Ovary (tissue), 3 donors: ENCODE measurements around the gene SNX5.

Experiments used
- CTCF ChIP-seq, 3 donors: fragments of 450-650 bp in 2 of 3; fragments of 200-600 bp in 1 of 3; IDR thresholded peaks; one replicate each; pipeline versions ENCODE4 v1.5.1 to v1.8.0; 2016 to 2022; ENCODE audit warnings: antibody characterized with exemption in 3 of 3, mild to moderate bottlenecking in 1 of 3
- EP300 ChIP-seq: sonication (generic); formaldehyde crosslinking; IDR thresholded peaks from one replicate; pipeline ENCODE4 v1.6.1; 2017; ENCODE audit warnings: antibody characterized with exemption
- POLR2A ChIP-seq: fragments of 450-650 bp; IDR thresholded peaks from one replicate; pipeline ENCODE4 v1.6.1; 2017; ENCODE audit warnings: antibody characterized with exemption, mild to moderate bottlenecking, moderate library complexity
- donor health status: DM: no; HTN: no; CAD: no.

GRCh38 chr20:17933121-17933520 is 35.5 kb downstream of the SNX5 start:
- no peak for TF ChIP-seq CTCF (IDR thresholded peaks at IDR 0.05)
- no peak for TF ChIP-seq EP300
- no peak for TF ChIP-seq POLR2A
